Measurements from ENCODE around the gene ST7.
"Not testable (repeated sequence)": the region's sequence is repeated elsewhere in the genome, so short reads cannot be mapped to it uniquely, and the experiment has no call there.

The ST7 gene

DNA sequence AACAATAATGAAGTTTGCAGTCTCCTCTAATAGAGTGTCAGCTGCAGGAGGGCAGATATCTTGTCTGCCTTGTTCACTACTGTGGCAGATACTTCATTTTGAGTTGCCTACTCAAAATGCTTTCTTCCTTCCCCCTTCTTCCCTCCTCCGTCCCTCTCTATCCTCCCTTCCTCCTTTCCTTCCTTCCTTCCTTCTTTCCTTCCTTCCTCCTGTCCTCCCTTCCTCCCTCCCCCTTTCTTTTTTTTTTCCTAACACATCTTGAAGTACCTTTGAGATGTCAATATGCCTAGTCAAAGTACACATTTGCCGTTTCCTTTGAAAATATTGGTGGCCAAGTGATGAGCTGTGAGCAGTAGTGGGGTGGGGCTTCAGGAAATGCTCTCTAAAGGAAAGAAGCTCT is 18.7 kb upstream of the ST7 start:
- TF ChIP-seq, protein P1, sequence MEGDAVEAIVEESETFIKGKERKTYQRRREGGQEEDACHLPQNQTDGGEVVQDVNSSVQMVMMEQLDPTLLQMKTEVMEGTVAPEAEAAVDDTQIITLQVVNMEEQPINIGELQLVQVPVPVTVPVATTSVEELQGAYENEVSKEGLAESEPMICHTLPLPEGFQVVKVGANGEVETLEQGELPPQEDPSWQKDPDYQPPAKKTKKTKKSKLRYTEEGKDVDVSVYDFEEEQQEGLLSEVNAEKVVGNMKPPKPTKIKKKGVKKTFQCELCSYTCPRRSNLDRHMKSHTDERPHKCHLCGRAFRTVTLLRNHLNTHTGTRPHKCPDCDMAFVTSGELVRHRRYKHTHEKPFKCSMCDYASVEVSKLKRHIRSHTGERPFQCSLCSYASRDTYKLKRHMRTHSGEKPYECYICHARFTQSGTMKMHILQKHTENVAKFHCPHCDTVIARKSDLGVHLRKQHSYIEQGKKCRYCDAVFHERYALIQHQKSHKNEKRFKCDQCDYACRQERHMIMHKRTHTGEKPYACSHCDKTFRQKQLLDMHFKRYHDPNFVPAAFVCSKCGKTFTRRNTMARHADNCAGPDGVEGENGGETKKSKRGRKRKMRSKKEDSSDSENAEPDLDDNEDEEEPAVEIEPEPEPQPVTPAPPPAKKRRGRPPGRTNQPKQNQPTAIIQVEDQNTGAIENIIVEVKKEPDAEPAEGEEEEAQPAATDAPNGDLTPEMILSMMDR (IDR thresholded peaks at IDR 0.05; ENCODE audit: insufficient read depth, low read depth, low read length, missing control alignments): no peak
- H3K4me3 ChIP-seq (ENCODE audit: low read length): no peak overlapping the region
- DNase-seq (ENCODE audit: low read depth): no peak

DNA sequence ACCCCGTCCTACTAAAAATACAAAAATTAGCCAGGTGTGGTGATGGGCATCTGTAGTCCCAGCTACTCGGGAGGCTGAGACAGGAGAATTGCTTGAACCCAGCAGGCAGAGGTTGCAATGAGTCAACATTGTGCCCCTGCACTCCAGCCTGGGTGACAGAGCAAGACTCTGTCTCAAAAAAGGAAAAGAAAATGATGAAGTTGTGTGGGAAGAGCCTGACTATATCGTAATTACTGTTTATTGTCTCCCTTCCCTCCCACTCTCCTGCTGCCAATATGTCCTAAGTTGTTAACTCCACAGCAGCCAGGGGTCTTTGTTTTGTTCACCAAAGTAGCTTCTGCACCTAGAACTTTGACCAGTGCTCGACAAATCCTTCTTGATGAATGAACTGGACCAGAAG is 16.5 kb upstream of the ST7 start:
- not testable (repeated sequence) for H3K4me3 ChIP-seq (ENCODE audit: low read length); DNase-seq (ENCODE audit: low read depth)

DNA sequence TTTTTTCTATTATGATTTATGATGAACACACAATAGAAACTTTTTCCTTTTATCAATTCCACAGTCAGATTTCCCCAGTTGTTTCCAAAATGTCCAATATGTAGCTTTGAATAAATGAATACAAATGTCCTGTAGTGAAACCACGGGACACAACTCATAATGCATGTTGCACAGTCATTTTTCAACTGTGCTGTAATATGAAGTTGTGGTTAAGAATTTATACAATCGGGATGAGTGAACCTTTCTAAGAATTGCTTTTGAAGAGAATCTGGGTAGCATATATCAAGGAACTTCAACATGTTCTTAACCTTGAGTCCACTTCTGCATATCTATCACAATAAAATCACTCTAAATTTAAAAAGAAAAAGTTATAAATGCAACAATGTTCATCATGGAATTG is 14.6 kb upstream of the ST7 start:
- H3K4me3 ChIP-seq (ENCODE audit: low read length): no peak overlapping the region
- no peak for DNase-seq (ENCODE audit: low read depth)
- TF ChIP-seq, protein P1 (IDR thresholded peaks at IDR 0.05; ENCODE audit: insufficient read depth, low read depth, low read length, missing control alignments): no peak

DNA sequence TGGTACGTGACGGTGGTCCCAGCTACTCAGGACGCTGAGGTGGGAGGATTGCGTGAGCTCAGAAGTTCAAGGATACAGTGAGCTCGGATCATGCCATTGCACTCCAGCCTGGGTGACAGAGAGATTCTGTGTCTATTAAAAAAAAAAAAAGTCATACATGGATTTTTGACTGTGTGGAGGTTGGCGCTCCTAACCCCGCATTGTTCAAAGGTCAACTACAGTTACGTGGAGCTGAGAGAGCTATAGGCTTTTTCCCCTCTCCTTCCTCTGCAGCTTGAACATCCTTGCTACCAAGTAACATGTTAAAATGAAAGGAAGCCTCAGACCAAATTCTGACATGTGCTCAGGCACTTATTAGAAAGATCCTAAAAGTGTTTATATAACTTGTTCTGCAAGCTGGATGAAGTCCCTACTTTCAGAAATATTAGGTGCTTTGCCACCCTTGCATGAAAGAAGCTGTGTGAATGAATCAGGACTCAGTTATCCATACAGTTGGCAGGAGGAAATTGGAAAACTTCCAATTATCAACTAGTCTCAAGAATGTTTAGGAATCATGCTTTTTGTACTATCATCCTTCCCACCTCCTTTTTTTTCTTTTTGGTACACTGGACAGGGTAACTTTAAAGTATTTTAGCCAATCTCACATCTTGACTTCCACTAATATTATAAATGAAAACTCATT is 12.5 kb upstream of the ST7 start:
- TF ChIP-seq, protein P1 (IDR thresholded peaks at IDR 0.05; ENCODE audit: insufficient read depth, low read depth, low read length, missing control alignments): no peak
- no peak overlapping the region for H3K4me3 ChIP-seq (ENCODE audit: low read length)
- no peak for DNase-seq (ENCODE audit: low read depth)

DNA sequence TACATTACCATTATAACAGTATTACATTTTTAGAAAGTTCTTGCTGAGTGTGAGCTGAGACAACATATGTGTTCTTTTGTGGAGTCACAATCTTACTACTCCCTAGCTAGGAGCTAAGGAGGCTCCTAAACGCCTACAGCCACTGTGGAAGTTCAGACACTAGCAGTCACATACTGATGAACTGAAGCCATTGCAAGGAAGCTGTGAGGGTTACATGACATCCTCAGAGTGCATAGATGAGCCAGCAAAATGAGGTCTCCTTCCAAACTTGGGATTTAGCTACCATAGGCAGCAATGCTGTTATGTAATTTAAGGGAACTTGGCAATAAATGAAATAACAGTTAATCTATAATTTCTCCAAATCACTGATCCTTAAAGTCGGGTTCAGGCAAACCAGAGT is 10.8 kb upstream of the ST7 start:
- no peak for DNase-seq (ENCODE audit: low read depth)
- TF ChIP-seq, protein P1 (IDR thresholded peaks at IDR 0.05; ENCODE audit: insufficient read depth, low read depth, low read length, missing control alignments): no peak
- H3K4me3 ChIP-seq (ENCODE audit: low read length): no peak overlapping the region

DNA sequence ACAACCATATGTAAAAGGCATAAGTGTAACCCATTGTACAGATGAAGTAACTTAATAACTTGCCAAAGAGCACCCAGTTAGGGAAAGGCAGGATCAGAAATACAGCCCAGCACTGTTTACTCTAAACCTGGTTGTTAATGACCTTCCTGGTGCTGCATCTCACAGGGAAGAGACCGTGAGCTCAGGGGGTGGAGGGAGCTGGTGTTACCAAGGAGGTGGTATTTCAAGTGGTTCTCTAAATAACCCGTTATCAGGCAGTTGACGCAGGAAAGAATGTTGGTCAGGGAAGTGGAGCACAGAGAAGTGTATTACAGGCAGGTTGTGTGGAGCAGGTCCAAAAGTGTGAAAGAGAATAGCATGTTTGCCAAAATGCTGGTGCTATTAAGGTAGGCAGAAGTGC is 4.4 kb upstream of the ST7 start:
- DNase-seq (ENCODE audit: low read depth): no peak
- TF ChIP-seq, protein P1 (IDR thresholded peaks at IDR 0.05; ENCODE audit: insufficient read depth, low read depth, low read length, missing control alignments): no peak
- no peak overlapping the region for H3K4me3 ChIP-seq (ENCODE audit: low read length)

DNA sequence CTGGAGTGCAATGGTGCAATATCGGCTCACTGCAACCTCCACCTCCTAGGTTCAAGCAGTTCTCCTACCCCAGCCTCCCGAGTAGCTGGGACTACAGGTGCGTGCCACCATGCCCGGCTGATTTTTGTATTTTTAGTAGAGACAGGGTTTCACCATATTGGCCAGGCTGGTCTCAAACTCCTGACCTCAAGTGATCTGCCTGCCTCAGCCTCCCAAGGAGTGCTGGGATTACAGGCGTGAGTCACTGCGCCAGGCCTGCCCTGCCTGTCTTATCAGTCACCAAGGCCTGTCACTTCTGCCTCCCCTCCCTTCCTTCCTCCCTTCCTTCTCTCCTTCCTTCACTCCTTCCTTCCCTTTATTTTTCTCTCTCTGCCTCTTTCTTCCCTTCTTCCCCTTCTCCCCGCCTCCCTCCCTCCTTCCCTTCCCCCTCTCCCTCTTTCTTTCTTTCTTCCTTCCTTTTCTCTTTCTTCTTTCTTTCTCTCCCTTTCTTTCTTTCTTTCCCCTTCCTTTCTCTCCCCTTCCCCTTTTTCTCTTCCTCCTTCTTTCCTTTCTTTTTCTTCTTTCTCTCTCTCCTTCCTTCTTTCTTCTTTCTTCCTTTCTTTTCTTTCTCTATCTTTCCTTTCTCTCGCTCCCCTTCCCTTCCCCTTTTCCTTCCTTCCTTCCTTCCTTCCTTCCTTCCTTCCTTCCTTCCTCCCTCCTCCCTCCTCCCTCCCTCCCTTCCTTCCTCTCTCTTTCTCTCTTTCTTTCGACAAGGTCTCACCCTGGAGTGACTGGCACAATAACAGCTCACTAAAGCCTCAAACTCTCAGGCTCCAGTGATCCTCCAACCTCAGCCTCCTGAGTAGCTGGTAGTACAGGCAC is 3.1 kb upstream of the ST7 start:
- TF ChIP-seq, protein P1 (IDR thresholded peaks at IDR 0.05; ENCODE audit: insufficient read depth, low read depth, low read length, missing control alignments): no peak
- no peak for DNase-seq (ENCODE audit: low read depth)
- H3K4me3 ChIP-seq (ENCODE audit: low read length): no peak overlapping the region

All from epithelial cell of esophagus (primary cell).